ENCODE measurements around the gene CEBPG.

- TF ChIP-seq YY1 (IDR thresholded peaks at IDR 0.05; ENCODE audit: borderline replicate concordance in 1 of 3, control insufficient read depth in 1 of 3, extremely low read depth in 1 of 3, insufficient read depth in 3 of 3, insufficient read length in 1 of 3, insufficient replicate concordance in 2 of 3, low read depth in 1 of 3, low read length in 2 of 3) (no peak), SMC3 (conservative IDR thresholded peaks at IDR 0.05; ENCODE audit: insufficient read depth, low read depth, low read length) (no peak), TARDBP (IDR thresholded peaks at IDR 0.05) (no peak), ZNF232 (CRISPR knock-in tag; IDR thresholded peaks at IDR 0.05) (no peak), CTCF (IDR thresholded peaks at IDR 0.05 in 2 of 3, conservative IDR thresholded peaks at IDR 0.05 in 1 of 3; ENCODE audit: insufficient read depth in 2 of 3, low read depth in 1 of 3, low read length in 3 of 3) (no peak), SETDB1 (IDR thresholded peaks at IDR 0.05; ENCODE audit: low read length) (no peak), ZNF24 (IDR thresholded peaks at IDR 0.05) (no peak), ZNF699 (CRISPR knock-in tag; IDR thresholded peaks at IDR 0.05; ENCODE audit: insufficient replicate concordance) (no peak), ARID4B (CRISPR knock-in tag; IDR thresholded peaks at IDR 0.05) (no peak), ZNF318 (IDR thresholded peaks at IDR 0.05; ENCODE audit: borderline replicate concordance in 1 of 2, low read depth in 1 of 2) (no peak)
- TF ChIP-seq, protein P1, sequence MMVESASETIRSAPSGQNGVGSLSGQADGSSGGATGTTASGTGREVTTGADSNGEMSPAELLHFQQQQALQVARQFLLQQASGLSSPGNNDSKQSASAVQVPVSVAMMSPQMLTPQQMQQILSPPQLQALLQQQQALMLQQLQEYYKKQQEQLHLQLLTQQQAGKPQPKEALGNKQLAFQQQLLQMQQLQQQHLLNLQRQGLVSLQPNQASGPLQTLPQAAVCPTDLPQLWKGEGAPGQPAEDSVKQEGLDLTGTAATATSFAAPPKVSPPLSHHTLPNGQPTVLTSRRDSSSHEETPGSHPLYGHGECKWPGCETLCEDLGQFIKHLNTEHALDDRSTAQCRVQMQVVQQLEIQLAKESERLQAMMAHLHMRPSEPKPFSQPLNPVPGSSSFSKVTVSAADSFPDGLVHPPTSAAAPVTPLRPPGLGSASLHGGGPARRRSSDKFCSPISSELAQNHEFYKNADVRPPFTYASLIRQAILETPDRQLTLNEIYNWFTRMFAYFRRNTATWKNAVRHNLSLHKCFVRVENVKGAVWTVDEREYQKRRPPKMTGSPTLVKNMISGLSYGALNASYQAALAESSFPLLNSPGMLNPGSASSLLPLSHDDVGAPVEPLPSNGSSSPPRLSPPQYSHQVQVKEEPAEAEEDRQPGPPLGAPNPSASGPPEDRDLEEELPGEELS (CRISPR knock-in tag; IDR thresholded peaks at IDR 0.05; ENCODE audit: borderline replicate concordance), result no peak
Observed at GRCh38 chr19:33403221-33403972, 29.9 kb downstream of the CEBPG start.

All from K562 (cell line).